BLaER1 (cell line): ENCODE data around the gene ELK3.
A peak's percentile ranks its signal among the peaks of the same experiment; 100 is the strongest.

Experiments used
- H3K27ac ChIP-seq: shearing (Covaris generic); formaldehyde crosslinking; 2 replicates; pipeline ENCODE4 v1.8.1; 2022
- H3K27me3 ChIP-seq: shearing (Covaris generic); formaldehyde crosslinking; 2 replicates; pipeline ENCODE4 v1.8.1; 2022
- H3K36me3 ChIP-seq: shearing (Covaris generic); formaldehyde crosslinking; 2 replicates; pipeline ENCODE4 v1.8.1; 2022
- H3K4me1 ChIP-seq: shearing (Covaris generic); formaldehyde crosslinking; 2 replicates; pipeline ENCODE4 v1.8.1; 2022
- H3K4me2 ChIP-seq: shearing (Covaris generic); formaldehyde crosslinking; 2 replicates; pipeline ENCODE4 v1.8.1; 2022
- H3K4me3 ChIP-seq: shearing (Covaris generic); formaldehyde crosslinking; 2 replicates; pipeline ENCODE4 v1.8.1; 2022
- H3K9ac ChIP-seq: shearing (Covaris generic); formaldehyde crosslinking; 2 replicates; pipeline ENCODE4 v1.8.1; 2022
- H3K9me3 ChIP-seq: shearing (Covaris generic); formaldehyde crosslinking; 2 replicates; pipeline ENCODE4 v1.8.1; 2022
- H4K20me1 ChIP-seq: shearing (Covaris generic); formaldehyde crosslinking; 2 replicates; pipeline ENCODE4 v1.8.1; 2022
- Cebpa-rat ChIP-seq: shearing (Covaris generic); IDR thresholded peaks from 2 replicates; pipeline ENCODE4 v1.8.1; 2022

ELK3 gene

DNA sequence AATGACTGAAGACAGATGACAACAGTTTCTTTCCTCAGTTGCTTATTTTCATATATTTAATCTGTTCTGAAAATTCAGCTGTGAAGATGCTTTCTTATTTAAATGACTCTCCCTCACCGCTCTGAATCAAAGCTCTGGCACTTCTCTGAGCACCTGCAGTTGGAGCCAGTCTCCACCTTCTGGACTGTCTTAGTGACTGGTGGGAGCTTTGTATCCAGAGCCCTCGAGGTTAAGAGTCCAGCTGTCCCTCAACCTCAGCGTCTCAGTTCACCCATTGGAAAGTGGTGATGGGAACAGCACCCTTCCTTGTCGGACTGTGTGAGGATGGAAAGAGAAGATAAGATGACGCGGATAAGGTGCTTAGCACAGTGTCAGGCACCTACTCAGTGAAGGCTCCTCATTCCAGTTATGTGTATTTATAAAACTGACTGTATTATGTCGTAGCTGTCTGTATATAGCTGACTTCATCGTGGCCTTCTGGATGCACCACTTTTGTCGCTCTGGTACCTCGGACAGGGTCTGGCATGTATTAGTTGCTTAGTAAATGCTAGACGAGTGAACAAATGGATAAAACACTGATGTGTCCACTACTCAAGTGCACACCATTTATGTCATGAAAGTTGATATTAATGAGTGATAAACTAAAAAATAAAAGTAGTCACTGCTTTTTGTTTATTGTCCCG lies 34.5 kb downstream of the ELK3 start:
- H3K27me3 ChIP-seq = no peaks in the 10 kb centered on the region
- H3K4me1 ChIP-seq = peaks cover 17% of the 10 kb centered on the region
- no peak overlapping the region for H3K9ac ChIP-seq
- no peak overlapping the region for H3K4me2 ChIP-seq
- TF ChIP-seq Cebpa-rat = no peak
- no peaks in the 10 kb centered on the region for H3K9me3 ChIP-seq
- no peak overlapping the region for H3K27ac ChIP-seq
- peaks cover 100% of the 10 kb centered on the region for H4K20me1 ChIP-seq
- no peak overlapping the region for H3K4me3 ChIP-seq
- H3K36me3 ChIP-seq = peaks cover 99% of the 10 kb centered on the region

DNA sequence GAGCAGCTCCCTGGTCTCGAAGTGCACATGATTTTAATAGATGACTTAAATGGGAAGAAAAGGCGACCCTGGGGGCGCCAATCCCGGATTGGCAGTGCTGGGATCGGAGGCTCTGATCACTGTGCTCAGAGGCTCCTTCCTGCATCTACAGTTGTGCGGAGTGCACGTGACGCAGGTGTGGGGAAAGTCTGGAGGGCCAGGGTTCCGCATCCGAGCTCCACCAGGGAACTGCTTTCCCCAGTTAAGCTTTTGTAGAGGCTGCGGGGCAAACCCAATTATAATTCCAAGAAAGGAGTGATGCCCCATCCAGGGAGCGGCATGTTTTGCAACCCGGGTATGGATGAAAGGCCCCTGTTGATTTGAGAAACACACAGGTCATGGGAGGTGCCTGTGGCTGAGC lies 36.5 kb downstream of the ELK3 start:
- Histone ChIP-seq H3K4me1 (peaks cover 18% of the 10 kb centered on the region), H3K27me3 (no peaks in the 10 kb centered on the region), H3K27ac (no peak overlapping the region), H3K9me3 (no peaks in the 10 kb centered on the region), H3K36me3 (peaks cover 98% of the 10 kb centered on the region), H3K4me3 (no peak overlapping the region), H3K9ac (no peak overlapping the region), H3K4me2 (no peak overlapping the region), H4K20me1 (peaks cover 100% of the 10 kb centered on the region)
- no peak for TF ChIP-seq Cebpa-rat

DNA sequence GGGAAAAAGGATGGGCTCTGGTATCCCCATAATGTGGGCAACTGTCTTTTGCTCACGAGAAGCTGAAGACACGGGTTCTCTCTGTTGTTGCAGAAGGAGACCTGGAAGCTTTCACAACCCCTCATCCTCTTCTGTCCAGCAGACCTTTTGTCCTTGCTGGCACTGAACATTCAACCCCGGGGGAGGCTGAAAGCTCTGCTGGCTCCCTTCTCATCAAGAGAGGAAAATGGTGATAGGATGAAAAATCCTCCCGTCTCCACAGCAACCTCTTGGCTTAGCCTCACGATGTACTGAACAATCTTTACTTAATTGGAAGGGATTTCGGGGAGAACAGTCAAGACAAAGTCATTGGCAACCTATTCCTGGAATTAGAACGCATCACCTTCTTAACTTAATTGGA lies 39.0 kb downstream of the ELK3 start:
- Histone ChIP-seq H3K36me3 (peaks cover 95% of the 10 kb centered on the region), H4K20me1 (peaks cover 100% of the 10 kb centered on the region), H3K9ac (no peak overlapping the region), H3K27ac (no peak overlapping the region), H3K4me2 (no peak overlapping the region), H3K27me3 (no peaks in the 10 kb centered on the region), H3K4me1 (peaks cover 43% of the 10 kb centered on the region), H3K9me3 (no peaks in the 10 kb centered on the region), H3K4me3 (no peak overlapping the region)
- TF ChIP-seq Cebpa-rat = no peak

DNA sequence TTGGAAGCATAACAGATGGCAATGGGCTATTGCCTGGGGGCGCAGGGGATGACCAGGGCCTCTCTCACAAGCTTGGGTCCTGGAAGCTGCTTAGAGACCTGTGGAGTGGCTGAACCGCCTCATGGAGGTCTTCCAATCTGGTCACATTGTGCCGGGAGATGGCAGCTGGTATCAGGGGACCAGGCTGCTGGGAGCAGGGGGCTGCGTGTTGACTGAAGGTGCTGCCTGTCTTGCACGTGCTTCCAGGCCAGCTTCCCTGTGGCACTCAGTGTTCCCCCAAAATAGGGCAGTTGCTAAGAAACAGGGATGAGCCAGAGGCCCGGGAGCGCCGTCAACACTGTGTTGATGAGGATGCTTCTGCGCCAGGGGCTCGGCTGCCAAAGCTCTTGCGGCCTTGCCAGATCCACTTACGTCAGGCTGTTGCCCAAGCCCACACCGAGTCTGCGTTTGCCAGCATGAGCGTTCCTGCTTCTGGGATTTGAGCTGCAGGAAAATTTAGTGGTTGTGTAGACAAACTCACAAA lies 39.8 kb downstream of the ELK3 start:
- Histone ChIP-seq H4K20me1 (peaks cover 100% of the 10 kb centered on the region), H3K27ac (no peak overlapping the region), H3K9me3 (no peaks in the 10 kb centered on the region), H3K9ac (no peak overlapping the region), H3K4me3 (no peak overlapping the region), H3K27me3 (no peaks in the 10 kb centered on the region), H3K36me3 (peaks cover 93% of the 10 kb centered on the region), H3K4me1 (peaks cover 47% of the 10 kb centered on the region), H3K4me2 (no peak overlapping the region)
- no peak for TF ChIP-seq Cebpa-rat

DNA sequence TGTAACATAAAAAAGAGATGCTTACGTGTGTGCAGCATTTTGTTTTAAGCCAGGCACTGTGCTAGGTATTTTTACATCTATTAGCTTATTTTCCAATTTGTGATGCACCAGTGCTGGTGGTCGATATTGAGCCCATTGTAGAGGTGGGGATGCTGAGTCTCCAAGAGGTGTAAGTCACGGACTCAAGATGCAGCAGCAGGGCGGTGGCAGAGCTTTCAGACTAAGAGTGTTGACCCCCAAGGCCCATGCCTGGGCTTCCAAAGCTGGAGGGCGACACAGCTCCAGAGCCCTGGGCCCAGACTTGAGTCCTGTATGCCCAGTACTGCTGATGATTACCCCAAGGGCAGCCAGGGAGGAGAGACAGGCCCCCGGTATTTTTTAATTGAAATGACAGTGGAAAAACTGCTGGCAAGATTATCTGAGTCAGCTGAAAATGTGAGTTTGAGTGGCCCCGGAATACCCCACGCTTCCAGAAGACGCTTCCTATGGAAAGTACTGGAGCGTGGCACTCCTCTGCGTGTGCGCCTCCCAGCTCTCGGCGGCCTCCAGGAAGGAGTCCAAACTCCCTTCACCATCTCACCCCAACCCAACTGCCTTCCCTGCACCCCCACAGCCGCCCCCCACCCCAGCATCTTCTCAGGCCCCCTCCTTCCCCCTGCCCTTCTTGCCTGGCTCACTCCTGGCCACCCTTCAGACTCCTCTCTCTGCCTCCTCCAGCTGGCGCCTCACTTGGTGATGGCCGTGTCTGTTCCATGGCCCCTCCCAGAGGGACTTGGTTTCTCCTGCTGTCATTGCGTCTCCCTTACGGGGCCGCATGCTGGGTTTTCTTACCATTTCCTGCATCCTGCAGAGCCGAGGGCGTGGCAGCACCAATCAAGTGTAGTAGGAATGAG lies 40.7 kb downstream of the ELK3 start:
- no peak overlapping the region for H3K4me3 ChIP-seq
- H3K4me1 ChIP-seq = peaks cover 47% of the 10 kb centered on the region
- H3K27me3 ChIP-seq = no peaks in the 10 kb centered on the region
- peaks cover 100% of the 10 kb centered on the region for H4K20me1 ChIP-seq
- no peak for TF ChIP-seq Cebpa-rat
- H3K4me2 ChIP-seq = peak overlapping the region; percentile 75
- H3K27ac ChIP-seq = no peak overlapping the region
- peaks cover 92% of the 10 kb centered on the region for H3K36me3 ChIP-seq
- H3K9ac ChIP-seq = no peak overlapping the region
- H3K9me3 ChIP-seq = no peaks in the 10 kb centered on the region

DNA sequence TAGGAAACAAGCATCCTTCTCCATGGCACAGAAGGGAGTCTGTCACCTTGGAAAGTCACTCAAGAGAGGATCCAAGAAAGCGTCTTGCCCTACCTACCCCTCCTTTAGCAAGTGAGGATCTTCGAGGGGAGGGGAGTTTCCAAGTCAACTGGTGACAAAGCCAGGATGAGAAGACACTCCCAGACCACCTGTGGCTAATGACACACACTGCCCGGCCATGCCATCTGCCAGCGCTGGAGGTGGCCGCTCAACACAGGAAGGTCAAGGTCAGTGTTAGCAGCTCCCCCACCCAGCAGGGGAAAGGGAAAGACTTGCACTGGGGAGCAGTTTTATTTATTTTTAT lies 41.3 kb downstream of the ELK3 start:
- peaks cover 100% of the 10 kb centered on the region for H4K20me1 ChIP-seq
- no peak overlapping the region for H3K27ac ChIP-seq
- TF ChIP-seq Cebpa-rat = no peak
- no peak overlapping the region for H3K4me3 ChIP-seq
- no peak overlapping the region for H3K9ac ChIP-seq
- H3K36me3 ChIP-seq = peaks cover 92% of the 10 kb centered on the region
- no peaks in the 10 kb centered on the region for H3K27me3 ChIP-seq
- H3K4me2 ChIP-seq = peak overlapping the region; percentile 75
- H3K9me3 ChIP-seq = no peaks in the 10 kb centered on the region
- H3K4me1 ChIP-seq = peaks cover 47% of the 10 kb centered on the region

DNA sequence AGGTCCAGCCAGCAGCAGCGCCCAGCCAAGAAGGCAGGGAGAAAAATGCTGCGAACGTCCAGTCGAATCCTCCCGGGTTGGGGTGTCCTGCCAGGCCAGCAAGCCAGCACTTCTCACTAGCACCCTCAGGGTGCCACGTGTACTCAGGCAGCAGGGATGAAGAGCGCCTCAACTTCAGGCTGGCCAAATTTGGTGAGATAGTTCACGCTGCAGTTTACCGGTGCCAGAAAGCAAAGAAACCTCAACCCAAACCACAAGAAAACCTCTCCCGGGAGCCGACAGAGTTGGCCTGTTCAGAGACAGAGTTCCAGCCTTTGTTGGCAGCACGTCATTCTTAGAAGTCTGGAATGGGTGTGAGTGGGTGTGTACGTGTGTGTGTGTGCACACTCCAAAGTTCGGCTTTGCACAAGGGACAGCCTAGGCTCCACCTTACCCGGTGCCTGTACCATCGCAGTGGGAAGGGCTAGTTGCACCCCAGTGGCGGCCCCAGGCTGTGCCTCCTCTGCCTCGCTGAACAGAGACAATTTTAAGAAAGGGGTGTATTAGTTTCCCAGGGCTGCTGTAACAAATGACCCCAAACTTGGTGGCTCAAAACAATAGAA lies 42.1 kb downstream of the ELK3 start:
- H3K9me3 ChIP-seq = no peaks in the 10 kb centered on the region
- peaks cover 92% of the 10 kb centered on the region for H3K36me3 ChIP-seq
- H3K4me1 ChIP-seq = peaks cover 47% of the 10 kb centered on the region
- H3K4me3 ChIP-seq = no peak overlapping the region
- H3K4me2 ChIP-seq = peak overlapping the region; percentile 75
- no peaks in the 10 kb centered on the region for H3K27me3 ChIP-seq
- no peak overlapping the region for H3K27ac ChIP-seq
- no peak for TF ChIP-seq Cebpa-rat
- H3K9ac ChIP-seq = no peak overlapping the region
- peaks cover 100% of the 10 kb centered on the region for H4K20me1 ChIP-seq

DNA sequence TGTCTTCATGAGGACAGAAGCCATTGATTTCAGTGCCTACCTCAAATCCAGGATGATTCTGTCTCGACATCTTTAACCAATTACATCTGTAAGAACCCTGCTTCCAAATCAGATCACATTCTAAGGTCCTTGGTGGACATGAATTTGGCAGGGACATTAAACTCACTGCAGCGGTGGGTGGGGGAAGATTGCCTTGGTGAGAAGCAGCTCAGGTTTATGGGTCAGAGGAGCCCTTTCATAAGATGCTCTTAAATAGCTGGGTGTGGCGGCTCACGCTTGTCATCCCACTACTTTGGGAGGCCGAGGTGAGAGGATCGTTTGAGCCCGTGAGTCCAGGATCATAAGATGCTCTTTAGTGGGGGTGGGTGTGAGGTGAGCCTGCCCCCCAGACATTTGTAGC lies 42.9 kb downstream of the ELK3 start:
- H3K4me3 ChIP-seq = no peak overlapping the region
- H3K27me3 ChIP-seq = no peaks in the 10 kb centered on the region
- H3K9me3 ChIP-seq = no peaks in the 10 kb centered on the region
- peak overlapping the region; percentile 75 for H3K4me2 ChIP-seq
- H3K4me1 ChIP-seq = peaks cover 47% of the 10 kb centered on the region
- no peak for TF ChIP-seq Cebpa-rat
- no peak overlapping the region; the same call in 1 of the 2 replicates for H3K9ac ChIP-seq
- H3K36me3 ChIP-seq = peaks cover 92% of the 10 kb centered on the region
- H3K27ac ChIP-seq = no peak overlapping the region
- peaks cover 100% of the 10 kb centered on the region for H4K20me1 ChIP-seq

DNA sequence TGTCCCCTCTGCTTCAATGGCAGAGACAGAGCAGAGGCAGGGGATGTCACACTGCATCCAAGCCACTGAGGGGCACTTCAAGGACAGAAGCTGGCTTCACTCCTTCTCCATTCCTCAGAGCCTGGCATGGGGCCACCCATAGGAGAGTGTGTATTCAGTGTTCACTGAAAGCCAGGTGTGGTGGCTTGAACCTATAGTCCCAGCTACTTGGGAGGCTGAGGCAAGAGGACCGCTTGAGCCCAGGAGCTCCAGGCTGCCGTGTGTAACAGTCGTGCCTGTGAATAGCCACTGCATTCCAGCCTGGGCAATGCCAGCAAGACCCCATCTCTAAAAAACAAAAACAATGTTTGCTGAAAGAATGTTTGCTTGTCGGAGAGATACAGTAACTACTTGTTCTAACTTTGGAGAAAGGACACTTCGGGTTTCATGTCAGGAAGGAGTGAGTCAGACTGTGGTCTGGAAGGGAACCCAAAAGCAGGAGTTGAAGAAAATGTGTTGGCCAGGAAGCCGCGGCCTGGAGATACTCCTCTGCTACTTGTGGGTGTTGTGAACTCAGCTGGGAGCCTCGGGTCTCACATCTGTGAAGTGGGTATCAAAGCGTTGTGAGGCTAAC lies 43.4 kb downstream of the ELK3 start:
- Histone ChIP-seq H3K27ac (peak overlapping the region; percentile 30; the same call in 1 of the 2 replicates), H3K4me3 (no peak overlapping the region)
- TF ChIP-seq Cebpa-rat = no peak

More for the DNA sequence above, 43.4 kb downstream of the ELK3 start:
- no peak overlapping the region; the same call in 1 of the 2 replicates for H3K9ac ChIP-seq
- no peaks in the 10 kb centered on the region for H3K9me3 ChIP-seq
- H3K36me3 ChIP-seq = peaks cover 93% of the 10 kb centered on the region
- H3K4me2 ChIP-seq = peak overlapping the region; percentile 75
- no peaks in the 10 kb centered on the region for H3K27me3 ChIP-seq
- H3K4me1 ChIP-seq = peaks cover 47% of the 10 kb centered on the region
- H4K20me1 ChIP-seq = peaks cover 100% of the 10 kb centered on the region
